Hepatocyte (in vitro differentiated cells): Measurements from ENCODE around the gene AMBRA1. TPM values are rescaled to one million over a fixed set of nuclear protein-coding genes. Genes with fewer than 3 reads are reported as not detected.

ENCODE experiments used
- DNase-seq: peaks from one replicate; pipeline ENCODE4 v3.0.0-alpha.2; 2016; ENCODE audit warnings: low spot score
- H2AFZ ChIP-seq: fragments of 200-600 bp; sonication (generic); 2 replicates; pipeline ENCODE4 v1.6.0; 2016; ENCODE audit warnings: antibody characterized with exemption, mild to moderate bottlenecking
- H3K27ac ChIP-seq: fragments of 200-600 bp; sonication (generic); 2 replicates; pipeline ENCODE4 v1.5.1; 2016; ENCODE audit warnings: mild to moderate bottlenecking
- H3K27me3 ChIP-seq: fragments of 200-600 bp; sonication (generic); 2 replicates; pipeline ENCODE4 v1.6.1; 2016
- H3K36me3 ChIP-seq: fragments of 200-600 bp; sonication (generic); replicated peaks from 2 replicates; pipeline ENCODE4 v1.5.1; 2016; ENCODE audit warnings: low read depth; ENCODE audit not compliant: insufficient read depth
- H3K4me1 ChIP-seq: fragments of 200-600 bp; sonication (generic); 2 replicates; pipeline ENCODE4 v1.5.1; 2016; ENCODE audit warnings: mild to moderate bottlenecking, moderate library complexity; ENCODE audit not compliant: insufficient read depth
- H3K4me2 ChIP-seq: fragments of 200-600 bp; sonication (generic); 2 replicates; pipeline ENCODE4 v1.6.0; 2016
- H3K4me3 ChIP-seq: fragments of 200-600 bp; sonication (generic); 2 replicates; pipeline ENCODE4 v1.5.1; 2016; ENCODE audit warnings: mild to moderate bottlenecking
- H3K79me2 ChIP-seq: fragments of 200-600 bp; sonication (generic); 2 replicates; pipeline ENCODE4 v1.6.0; 2017; ENCODE audit warnings: mild to moderate bottlenecking
- H3K9me2 ChIP-seq: fragments of 200-600 bp; sonication (generic); replicated peaks from 2 replicates; pipeline ENCODE4 v1.6.0; 2017; ENCODE audit warnings: mild to moderate bottlenecking; ENCODE audit not compliant: insufficient read depth
- H3K9me3 ChIP-seq: fragments of 200-600 bp; sonication (generic); 2 replicates; pipeline ENCODE4 v1.5.1; 2016; ENCODE audit warnings: low read depth, mild to moderate bottlenecking
- H4K20me1 ChIP-seq: fragments of 200-600 bp; sonication (generic); 2 replicates; pipeline ENCODE4 v1.6.0; 2016; ENCODE audit warnings: mild to moderate bottlenecking; ENCODE audit not compliant: insufficient read depth, poor library complexity, severe bottlenecking
- EZH2 ChIP-seq: fragments of 200-600 bp; sonication (generic); IDR thresholded peaks from 2 replicates; pipeline ENCODE4 v1.6.1; 2016; ENCODE audit warnings: antibody characterized with exemption, mild to moderate bottlenecking, borderline replicate concordance
- EZH2phosphoT487 ChIP-seq: fragments of 200-600 bp; sonication (generic); IDR thresholded peaks from one replicate; pipeline ENCODE4 v1.6.1; 2018; ENCODE audit warnings: antibody characterized with exemption, mild to moderate bottlenecking, low read depth, moderate library complexity; ENCODE audit not compliant: unreplicated experiment, severe bottlenecking
- WGBS: methylation state at CpG from one replicate; pipeline ENCODE4 v1.1.6; 2016; ENCODE audit warnings: low lambda C conversion rate; ENCODE audit errors: missing lambda C conversion rate; 5-methylcytosine and 5-hydroxymethylcytosine counted together
- polyA plus RNA-seq: library from polyadenylated mRNA; unstranded; fragments of >200 nt; fragmentation: Nextera tagmentation; extraction: Ambion mirVana; gene quantifications from 2 replicates; pipeline ENCODE4 v1.2.1, GENCODE V29; 2016
- total RNA-seq: library from RNA; depleted of rRNA; stranded (reverse); fragments of >200 nt; gene quantifications from 2 replicates; pipeline ENCODE4 v1.2.3, GENCODE V29; 2014
- TF ChIP-seq, protein P1 (sequence below): fragments of 200-600 bp; sonication (generic); IDR thresholded peaks from 2 replicates; pipeline ENCODE4 v1.5.1; 2016; ENCODE audit warnings: antibody characterized with exemption, mild to moderate bottlenecking; ENCODE audit not compliant: poor library complexity

Gene AMBRA1
- total and polyA plus RNA-seq, 2 experiments from 2014 or later = 7.2 to 31.2 TPM

DNA sequence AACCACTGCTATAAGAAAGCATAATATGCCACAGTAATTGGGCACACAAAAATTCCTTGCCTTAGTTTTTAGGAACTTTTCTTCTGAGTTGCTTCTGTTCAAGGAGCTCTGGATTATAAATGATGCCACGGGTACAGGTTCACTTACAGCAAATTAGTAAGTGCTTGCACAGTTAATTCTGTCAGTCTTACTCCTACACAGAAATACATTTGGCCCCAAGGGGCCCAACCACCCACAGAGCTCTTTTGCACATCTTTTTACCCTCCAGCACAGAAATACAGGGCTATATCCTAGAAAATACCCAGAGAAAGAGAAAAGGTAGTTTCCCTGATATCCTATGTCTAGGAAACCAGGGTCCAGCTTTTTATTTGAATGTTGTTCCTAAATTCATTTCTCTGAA lies 115.6 kb downstream of the AMBRA1 start:
- H3K4me3 ChIP-seq = no peak overlapping the region
- H3K9me3 ChIP-seq = no peaks in the 10 kb centered on the region
- DNase-seq = no peak
- peaks cover 36% of the 10 kb centered on the region for H3K79me2 ChIP-seq
- no peaks in the 10 kb centered on the region for H3K36me3 ChIP-seq
- H3K9me2 ChIP-seq = no peaks in the 10 kb centered on the region
- no peak for TF ChIP-seq EZH2
- TF ChIP-seq, protein P1, sequence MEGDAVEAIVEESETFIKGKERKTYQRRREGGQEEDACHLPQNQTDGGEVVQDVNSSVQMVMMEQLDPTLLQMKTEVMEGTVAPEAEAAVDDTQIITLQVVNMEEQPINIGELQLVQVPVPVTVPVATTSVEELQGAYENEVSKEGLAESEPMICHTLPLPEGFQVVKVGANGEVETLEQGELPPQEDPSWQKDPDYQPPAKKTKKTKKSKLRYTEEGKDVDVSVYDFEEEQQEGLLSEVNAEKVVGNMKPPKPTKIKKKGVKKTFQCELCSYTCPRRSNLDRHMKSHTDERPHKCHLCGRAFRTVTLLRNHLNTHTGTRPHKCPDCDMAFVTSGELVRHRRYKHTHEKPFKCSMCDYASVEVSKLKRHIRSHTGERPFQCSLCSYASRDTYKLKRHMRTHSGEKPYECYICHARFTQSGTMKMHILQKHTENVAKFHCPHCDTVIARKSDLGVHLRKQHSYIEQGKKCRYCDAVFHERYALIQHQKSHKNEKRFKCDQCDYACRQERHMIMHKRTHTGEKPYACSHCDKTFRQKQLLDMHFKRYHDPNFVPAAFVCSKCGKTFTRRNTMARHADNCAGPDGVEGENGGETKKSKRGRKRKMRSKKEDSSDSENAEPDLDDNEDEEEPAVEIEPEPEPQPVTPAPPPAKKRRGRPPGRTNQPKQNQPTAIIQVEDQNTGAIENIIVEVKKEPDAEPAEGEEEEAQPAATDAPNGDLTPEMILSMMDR = no peak
- no peak for TF ChIP-seq EZH2phosphoT487
- no peak overlapping the region for H2AFZ ChIP-seq
- WGBS = 100% methylated on average over 1 of the region's 1 CpG
- no peaks in the 10 kb centered on the region for H4K20me1 ChIP-seq
- H3K4me1 ChIP-seq = peaks cover 4% of the 10 kb centered on the region
- H3K4me2 ChIP-seq = no peak overlapping the region
- no peak overlapping the region for H3K27ac ChIP-seq
- H3K27me3 ChIP-seq = no peaks in the 10 kb centered on the region

DNA sequence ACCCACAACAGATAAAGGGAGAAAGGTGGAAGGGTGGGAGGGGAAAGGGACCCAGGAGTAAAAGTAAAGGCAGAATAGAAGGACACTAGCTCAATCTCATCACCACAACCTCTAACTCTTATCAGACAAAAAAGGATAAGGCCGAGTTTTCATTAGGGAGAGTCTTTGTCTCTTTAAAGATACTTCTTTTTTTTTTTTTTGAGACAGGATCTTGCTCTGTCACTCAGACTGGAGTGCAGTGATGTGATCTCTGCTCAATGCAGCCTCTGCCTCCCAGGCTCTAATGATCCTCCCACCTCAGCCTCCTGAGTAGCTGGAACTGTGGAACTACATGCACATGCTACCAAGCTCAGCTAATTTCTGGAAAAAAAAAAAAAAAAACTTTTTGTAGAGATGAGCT lies 116.7 kb downstream of the AMBRA1 start:
- TF ChIP-seq EZH2phosphoT487 (no peak), EZH2 (no peak)
- TF ChIP-seq, protein P1 = no peak
- H3K9me3 ChIP-seq = no peaks in the 10 kb centered on the region
- no peaks in the 10 kb centered on the region for H4K20me1 ChIP-seq
- DNase-seq = no peak
- H3K4me3 ChIP-seq = no peak overlapping the region
- no peaks in the 10 kb centered on the region for H3K36me3 ChIP-seq
- H2AFZ ChIP-seq = no peak overlapping the region
- H3K79me2 ChIP-seq = peaks cover 34% of the 10 kb centered on the region
- peaks cover 10% of the 10 kb centered on the region for H3K4me1 ChIP-seq
- no peaks in the 10 kb centered on the region for H3K9me2 ChIP-seq
- no peak overlapping the region for H3K27ac ChIP-seq
- 64% methylated on average over 1 of the region's 1 CpG for WGBS
- H3K27me3 ChIP-seq = no peaks in the 10 kb centered on the region
- H3K4me2 ChIP-seq = no peak overlapping the region

DNA sequence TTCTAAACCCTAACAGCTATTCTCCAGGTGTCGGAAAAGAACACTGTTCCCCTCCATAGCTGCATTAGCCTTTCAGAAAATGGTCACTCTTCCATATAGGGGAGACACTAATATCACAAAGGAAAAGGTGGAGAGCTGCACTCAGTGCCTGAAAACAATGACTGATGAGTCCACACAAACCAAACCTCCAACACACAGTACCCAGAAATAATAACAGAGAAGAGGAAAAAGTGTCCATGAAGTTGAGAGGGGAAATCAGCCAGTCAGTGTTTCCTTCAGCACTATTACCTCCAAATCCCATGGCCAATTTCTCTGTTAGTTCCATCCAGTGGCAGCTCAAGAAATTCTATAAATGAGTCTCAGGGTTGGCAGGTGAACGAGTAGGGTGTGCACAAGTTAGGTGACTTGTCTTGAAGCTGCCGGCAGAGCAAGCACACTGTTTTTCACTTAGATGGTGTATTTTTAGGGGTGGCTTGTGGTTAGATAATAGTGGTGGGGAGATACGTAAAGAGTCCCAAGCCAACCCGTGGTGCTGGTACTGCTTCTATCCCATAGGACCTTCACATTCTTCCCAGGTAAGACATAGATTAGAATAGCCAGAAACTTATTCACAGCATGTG lies 117.8 kb downstream of the AMBRA1 start:
- H3K79me2 ChIP-seq = peaks cover 36% of the 10 kb centered on the region
- no peaks in the 10 kb centered on the region for H3K36me3 ChIP-seq
- H3K27me3 ChIP-seq = no peaks in the 10 kb centered on the region
- H3K9me3 ChIP-seq = no peaks in the 10 kb centered on the region
- DNase-seq = no peak
- no peaks in the 10 kb centered on the region for H3K9me2 ChIP-seq
- H2AFZ ChIP-seq = no peak overlapping the region
- WGBS = 93% methylated on average over 5 of the region's 5 CpGs
- no peak overlapping the region for H3K27ac ChIP-seq
- no peak for TF ChIP-seq EZH2
- TF ChIP-seq, protein P1 = no peak
- no peak for TF ChIP-seq EZH2phosphoT487
- H3K4me2 ChIP-seq = no peak overlapping the region
- H4K20me1 ChIP-seq = no peaks in the 10 kb centered on the region
- H3K4me3 ChIP-seq = no peak overlapping the region
- H3K4me1 ChIP-seq = peaks cover 12% of the 10 kb centered on the region
